Brain pericyte (primary cell): ENCODE results near the gene C5orf24.

Experiments
- DNase-seq: peaks from one replicate; pipeline ENCODE4 v3.0.0-alpha.2; 2012; ENCODE audit warnings: low read depth, low spot score

Gene C5orf24

GRCh38 chr5:134906811-134907210 is 61.0 kb downstream of the C5orf24 start:
- no peak for DNase-seq
